Measurements from ENCODE around the gene KCNAB1.

- TF ChIP-seq CTCF (IDR thresholded peaks at IDR 0.05) (no peak), EZH2 (IDR thresholded peaks at IDR 0.05; ENCODE audit: borderline replicate concordance, insufficient read depth, low read depth, low read length, poor library complexity, severe bottlenecking) (no peak)
Measured at GRCh38 chr3:156133076-156133475, 12.7 kb downstream of the KCNAB1 start.

All from B cell (primary cell).